GM18861 (cell line): Measurements from ENCODE around the gene SLC6A9.

Source experiments
- ATAC-seq: cut with Tn5 transposase; IDR thresholded peaks from one replicate; pipeline ENCODE4 v1.9.1; 2021; ENCODE audit not compliant: unreplicated experiment

The SLC6A9 gene

GRCh38 chr1:44031252-44032169, at the start of gene SLC6A9:
SLC6A9 (minus strand) TSS chr1:44031462; CDS start chr1:44024277, 7,185 bp downstream.
- ATAC-seq: no peak

GRCh38 chr1:44079566-44079965, 48.3 kb upstream of the SLC6A9 start:
- ATAC-seq: no peak

GRCh38 chr1:44078104-44078503, 46.8 kb upstream of the SLC6A9 start:
- ATAC-seq: no peak

- ATAC-seq: no peak
Observed at GRCh38 chr1:44077421-44077820, 46.2 kb upstream of the SLC6A9 start.

- ATAC-seq: no peak
Observed at GRCh38 chr1:44076066-44076465, 44.8 kb upstream of the SLC6A9 start.

- no peak for ATAC-seq
Observed at GRCh38 chr1:44074415-44074814, 43.2 kb upstream of the SLC6A9 start.

- ATAC-seq: no peak
Observed at GRCh38 chr1:44073528-44073927, 42.3 kb upstream of the SLC6A9 start.

GRCh38 chr1:44072821-44073220, 41.6 kb upstream of the SLC6A9 start:
- no peak for ATAC-seq

- no peak for ATAC-seq
Observed at GRCh38 chr1:44072204-44072603, 40.9 kb upstream of the SLC6A9 start.

GRCh38 chr1:44071461-44071860, 40.2 kb upstream of the SLC6A9 start:
- no peak for ATAC-seq

- no peak for ATAC-seq
Observed at GRCh38 chr1:44068442-44068921, 37.2 kb upstream of the SLC6A9 start.

- ATAC-seq: peak; percentile 41
Observed at GRCh38 chr1:44067266-44068250, 36.3 kb upstream of the SLC6A9 start.

- ATAC-seq: no peak
Observed at GRCh38 chr1:44062656-44063179, 31.5 kb upstream of the SLC6A9 start.

GRCh38 chr1:44061857-44062256, 30.6 kb upstream of the SLC6A9 start:
- no peak for ATAC-seq

- no peak for ATAC-seq
Observed at GRCh38 chr1:44060830-44061267, 29.6 kb upstream of the SLC6A9 start.

GRCh38 chr1:44059664-44060355, 28.5 kb upstream of the SLC6A9 start:
- no peak for ATAC-seq

- ATAC-seq: no peak
Observed at GRCh38 chr1:44059212-44059611, 27.9 kb upstream of the SLC6A9 start.

GRCh38 chr1:44057293-44057692, 26.0 kb upstream of the SLC6A9 start:
- ATAC-seq: no peak

GRCh38 chr1:44053394-44053793, 22.1 kb upstream of the SLC6A9 start:
- no peak for ATAC-seq

- ATAC-seq: no peak
Observed at GRCh38 chr1:44050261-44050660, 19.0 kb upstream of the SLC6A9 start.
